EH (cell line): ENCODE results near the gene C1QB.

Source experiments
- DNase-seq: peaks from one replicate; pipeline ENCODE4 v3.0.0-alpha.2; 2015; ENCODE audit warnings: low read depth

The C1QB gene

GRCh38 chr1:22652881-22653316 lies at the start of gene C1QB:
Gene C1QB (plus strand): TSS chr1:22653236. CDS start chr1:22659463, 6,227 bp downstream.
- no peak for DNase-seq

GRCh38 chr1:22606161-22606560 lies 46.9 kb upstream of the C1QB start:
- no peak for DNase-seq

GRCh38 chr1:22607154-22607553 lies 45.9 kb upstream of the C1QB start:
- DNase-seq = no peak

GRCh38 chr1:22608361-22608760 lies 44.7 kb upstream of the C1QB start:
- DNase-seq = no peak

GRCh38 chr1:22609291-22609690 lies 43.7 kb upstream of the C1QB start:
- no peak for DNase-seq

- peak; percentile 69 for DNase-seq
These were observed 41.5 kb upstream of the C1QB start for GRCh38 chr1:22611530-22611947.

- DNase-seq = no peak
These were observed 40.1 kb upstream of the C1QB start for GRCh38 chr1:22612671-22613571.

GRCh38 chr1:22613572-22613918 lies 39.5 kb upstream of the C1QB start:
- DNase-seq = no peak

GRCh38 chr1:22613951-22614350 lies 39.1 kb upstream of the C1QB start:
- DNase-seq = no peak

GRCh38 chr1:22615886-22616285 lies 37.1 kb upstream of the C1QB start:
- DNase-seq = no peak

- DNase-seq = no peak
These were observed 36.5 kb upstream of the C1QB start for GRCh38 chr1:22616571-22616970.

GRCh38 chr1:22618056-22618455 lies 35.0 kb upstream of the C1QB start:
- DNase-seq = no peak

GRCh38 chr1:22619252-22619651 lies 33.8 kb upstream of the C1QB start:
- no peak for DNase-seq

GRCh38 chr1:22619798-22620197 lies 33.2 kb upstream of the C1QB start:
- DNase-seq = no peak

GRCh38 chr1:22621761-22622160 lies 31.3 kb upstream of the C1QB start:
- no peak for DNase-seq

GRCh38 chr1:22625262-22625925 lies 27.6 kb upstream of the C1QB start:
- peak; percentile 36 for DNase-seq

- no peak for DNase-seq
These were observed 26.5 kb upstream of the C1QB start for GRCh38 chr1:22626237-22627157.

- DNase-seq = no peak
These were observed 25.7 kb upstream of the C1QB start for GRCh38 chr1:22627331-22627730.

- no peak for DNase-seq
These were observed 24.2 kb upstream of the C1QB start for GRCh38 chr1:22628698-22629444.

- DNase-seq = no peak
These were observed 23.1 kb upstream of the C1QB start for GRCh38 chr1:22629886-22630285.

GRCh38 chr1:22633697-22634463 lies 19.2 kb upstream of the C1QB start:
- DNase-seq = no peak
